Measurements from ENCODE around the gene ZSCAN22. TPM values are rescaled to one million over a fixed set of nuclear protein-coding genes. Genes with fewer than 3 reads are reported as not detected.

Gene ZSCAN22
- total RNA-seq, 4 donors from 2014 or later, result 1.1 to 2.4 (median 1.8) TPM

DNA sequence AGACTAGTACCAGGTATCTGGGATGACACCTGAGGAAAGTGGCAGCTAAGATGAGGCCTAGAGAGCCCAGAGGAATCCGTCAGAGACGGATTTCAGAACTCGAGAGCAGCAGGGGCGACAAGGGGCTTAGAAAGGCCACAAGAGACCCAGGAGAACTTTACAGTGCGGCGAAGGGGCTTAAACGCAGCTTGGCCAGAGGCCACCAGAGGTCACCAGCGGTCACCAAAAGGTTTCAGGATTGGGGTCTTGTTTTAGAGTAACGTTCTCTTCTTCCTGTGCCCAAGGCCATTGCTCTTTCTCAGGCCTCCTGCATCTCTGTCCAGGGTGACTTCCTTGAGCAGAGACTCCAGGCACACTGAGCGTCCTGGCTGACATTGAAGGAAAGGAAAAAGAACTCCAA is 2.2 kb downstream of the ZSCAN22 start:
- Histone ChIP-seq H3K4me3 (no peak overlapping the region), H3K27ac (no peak overlapping the region), H3K36me3 (no peaks in the 10 kb centered on the region), H3K9me3 (no peaks in the 10 kb centered on the region), H3K27me3 (no peaks in the 10 kb centered on the region), H3K4me1 (peaks cover 24 to 29% of the 10 kb centered on the region in 2 donors)
- in situ Hi-C loops (cut with MboI; ENCODE audit: low sequenced_read_pairs in 4 of 4), result no loop called here
- no peak for TF ChIP-seq POLR2A (IDR thresholded peaks at IDR 0.05)
- TF ChIP-seq, protein P1, sequence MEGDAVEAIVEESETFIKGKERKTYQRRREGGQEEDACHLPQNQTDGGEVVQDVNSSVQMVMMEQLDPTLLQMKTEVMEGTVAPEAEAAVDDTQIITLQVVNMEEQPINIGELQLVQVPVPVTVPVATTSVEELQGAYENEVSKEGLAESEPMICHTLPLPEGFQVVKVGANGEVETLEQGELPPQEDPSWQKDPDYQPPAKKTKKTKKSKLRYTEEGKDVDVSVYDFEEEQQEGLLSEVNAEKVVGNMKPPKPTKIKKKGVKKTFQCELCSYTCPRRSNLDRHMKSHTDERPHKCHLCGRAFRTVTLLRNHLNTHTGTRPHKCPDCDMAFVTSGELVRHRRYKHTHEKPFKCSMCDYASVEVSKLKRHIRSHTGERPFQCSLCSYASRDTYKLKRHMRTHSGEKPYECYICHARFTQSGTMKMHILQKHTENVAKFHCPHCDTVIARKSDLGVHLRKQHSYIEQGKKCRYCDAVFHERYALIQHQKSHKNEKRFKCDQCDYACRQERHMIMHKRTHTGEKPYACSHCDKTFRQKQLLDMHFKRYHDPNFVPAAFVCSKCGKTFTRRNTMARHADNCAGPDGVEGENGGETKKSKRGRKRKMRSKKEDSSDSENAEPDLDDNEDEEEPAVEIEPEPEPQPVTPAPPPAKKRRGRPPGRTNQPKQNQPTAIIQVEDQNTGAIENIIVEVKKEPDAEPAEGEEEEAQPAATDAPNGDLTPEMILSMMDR (IDR thresholded peaks at IDR 0.05 in 4 of 5, conservative IDR thresholded peaks at IDR 0.05 in 1 of 5), result no peak
- no peak for DNase-seq
- no peak for ATAC-seq
- intact Hi-C loops (cut with DNase I; ENCODE audit: low total_unique reads), result loop anchor here (5.0 to 10.0 kb wide), 2 partner anchors 324 to 802 kb away; partner anchors contain the start of genes ZNF549 and ZNF606

DNA sequence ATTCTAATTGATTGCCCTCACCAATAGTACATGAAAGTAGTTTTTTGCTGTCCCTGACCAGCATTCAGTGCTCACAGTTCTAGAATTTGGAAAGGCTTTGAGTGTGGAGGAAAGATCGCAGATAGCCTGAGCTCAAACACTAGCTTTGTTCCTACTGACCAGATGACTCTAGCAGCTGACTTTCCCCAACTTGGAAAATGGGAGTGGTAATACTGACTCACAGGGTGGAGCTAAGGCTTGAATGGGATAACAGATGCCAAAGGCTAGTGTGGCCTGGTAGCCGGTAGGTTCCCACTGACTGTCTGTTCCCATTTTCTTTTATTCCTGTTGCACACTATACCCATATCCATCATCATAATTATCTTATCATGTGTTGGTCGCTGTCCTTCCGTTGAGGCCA is 3.7 kb downstream of the ZSCAN22 start:
- in situ Hi-C loops (cut with MboI; ENCODE audit: low sequenced_read_pairs in 4 of 4), result no loop called here

DNA sequence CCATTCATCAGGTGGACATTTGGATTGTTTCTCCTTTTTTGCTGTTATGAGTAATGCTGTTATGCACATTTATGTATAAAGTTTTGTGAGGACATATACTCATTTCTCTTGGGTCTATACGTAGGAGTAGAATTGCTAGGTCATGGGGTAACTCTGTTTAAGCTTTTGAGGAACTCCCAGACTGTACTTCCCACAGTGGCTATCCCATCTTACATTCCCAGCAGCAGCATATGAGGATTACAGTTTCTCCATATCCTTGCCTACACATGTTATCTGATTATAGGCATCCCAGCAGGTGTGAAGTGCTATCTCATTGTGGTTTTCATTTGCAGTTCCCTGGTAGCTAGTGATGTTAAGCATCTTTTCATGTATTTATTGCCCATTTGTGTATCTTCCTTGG is 5.9 kb downstream of the ZSCAN22 start:
- H3K9me3 ChIP-seq, result no peaks in the 10 kb centered on the region
- intact Hi-C loops (cut with DNase I; ENCODE audit: low total_unique reads), result no loop called here
- in situ Hi-C loops (cut with MboI; ENCODE audit: low sequenced_read_pairs in 4 of 4), result no loop called here
- H3K27ac ChIP-seq, result no peak overlapping the region
- ATAC-seq (no peak), DNase-seq (no peak)
- H3K4me1 ChIP-seq, result peaks cover 12 to 13% of the 10 kb centered on the region in 2 donors
- no peak overlapping the region for H3K4me3 ChIP-seq
- H3K27me3 ChIP-seq, result no peaks in the 10 kb centered on the region
- TF ChIP-seq, protein P1 (IDR thresholded peaks at IDR 0.05 in 4 of 5, conservative IDR thresholded peaks at IDR 0.05 in 1 of 5), result no peak
- no peak for TF ChIP-seq POLR2A (IDR thresholded peaks at IDR 0.05)
- peaks cover 0 to 28% of the 10 kb centered on the region in 2 donors for H3K36me3 ChIP-seq

More for the DNA sequence above, 3.7 kb downstream of the ZSCAN22 start:
- H3K4me3 ChIP-seq, result no peak overlapping the region
- no peak for DNase-seq
- H3K9me3 ChIP-seq, result no peaks in the 10 kb centered on the region
- peaks cover 0 to 10% of the 10 kb centered on the region in 2 donors for H3K36me3 ChIP-seq
- ATAC-seq, result no peak
- TF ChIP-seq, protein P1 (IDR thresholded peaks at IDR 0.05 in 4 of 5, conservative IDR thresholded peaks at IDR 0.05 in 1 of 5), result no peak
- no peak for TF ChIP-seq POLR2A (IDR thresholded peaks at IDR 0.05)
- no peak overlapping the region for H3K27ac ChIP-seq
- peaks cover 24 to 27% of the 10 kb centered on the region in 2 donors for H3K4me1 ChIP-seq
- H3K27me3 ChIP-seq, result no peaks in the 10 kb centered on the region
- intact Hi-C loops (cut with DNase I; ENCODE audit: low total_unique reads), result no loop called here

DNA sequence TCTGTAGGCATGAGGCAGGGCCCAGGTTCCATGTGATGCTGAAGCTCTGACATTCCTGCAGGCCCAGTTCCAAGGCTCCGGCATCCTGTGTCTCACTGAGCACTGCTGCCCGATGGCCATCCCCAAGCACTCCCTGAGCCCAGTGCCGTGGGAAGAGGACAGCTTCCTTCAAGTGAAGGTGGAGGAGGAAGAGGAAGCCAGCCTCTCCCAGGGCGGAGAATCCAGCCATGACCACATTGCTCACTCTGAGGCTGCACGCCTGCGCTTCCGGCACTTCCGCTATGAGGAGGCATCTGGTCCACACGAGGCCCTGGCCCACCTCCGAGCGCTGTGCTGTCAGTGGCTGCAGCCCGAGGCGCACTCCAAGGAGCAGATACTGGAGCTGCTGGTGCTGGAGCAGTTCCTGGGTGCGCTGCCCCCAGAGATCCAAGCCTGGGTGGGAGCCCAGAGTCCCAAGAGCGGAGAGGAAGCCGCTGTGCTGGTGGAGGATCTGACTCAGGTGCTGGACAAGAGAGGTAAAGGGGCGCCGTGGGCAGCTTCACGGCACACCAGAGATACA is 8.0 kb downstream of the ZSCAN22 start:
- no peak overlapping the region for H3K27ac ChIP-seq
- in situ Hi-C loops (cut with MboI; ENCODE audit: low sequenced_read_pairs in 4 of 4), result no loop called here
- no peaks in the 10 kb centered on the region for H3K9me3 ChIP-seq
- ATAC-seq (no peak), DNase-seq (no peak)
- no peaks in the 10 kb centered on the region for H3K27me3 ChIP-seq
- TF ChIP-seq, protein P1 (IDR thresholded peaks at IDR 0.05 in 4 of 5, conservative IDR thresholded peaks at IDR 0.05 in 1 of 5), result no peak
- no peak for TF ChIP-seq POLR2A (IDR thresholded peaks at IDR 0.05)
- H3K4me3 ChIP-seq, result no peak overlapping the region
- intact Hi-C loops (cut with DNase I; ENCODE audit: low total_unique reads), result no loop called here
- H3K4me1 ChIP-seq, result no peaks in the 10 kb centered on the region
- peaks cover 0 to 49% of the 10 kb centered on the region in 2 donors for H3K36me3 ChIP-seq

DNA sequence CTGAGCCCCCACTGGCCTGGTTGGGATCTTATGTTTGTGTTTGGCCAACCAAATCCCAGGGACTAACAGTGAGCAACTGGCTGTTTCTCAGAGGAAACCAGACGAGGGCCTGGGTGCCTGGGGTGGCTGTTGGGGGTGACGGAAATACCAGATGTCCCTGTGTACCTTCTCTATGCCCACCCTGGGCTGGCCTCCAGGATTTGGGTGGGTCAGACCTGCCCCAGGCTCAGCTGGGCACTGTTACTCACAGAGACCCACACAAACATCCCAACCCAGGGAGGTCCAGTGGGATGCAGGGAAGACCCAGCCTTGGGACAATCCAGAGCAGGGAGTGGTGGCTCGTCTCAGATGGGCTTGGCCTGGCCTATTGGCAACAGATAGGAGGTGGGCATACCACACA is 8.8 kb downstream of the ZSCAN22 start:
- in situ Hi-C loops (cut with MboI; ENCODE audit: low sequenced_read_pairs in 4 of 4), result no loop called here
- Histone ChIP-seq H3K4me3 (no peak overlapping the region), H3K9me3 (no peaks in the 10 kb centered on the region), H3K27ac (no peak overlapping the region), H3K27me3 (no peaks in the 10 kb centered on the region), H3K36me3 (peaks cover 0 to 53% of the 10 kb centered on the region in 2 donors), H3K4me1 (no peaks in the 10 kb centered on the region)
- TF ChIP-seq POLR2A (IDR thresholded peaks at IDR 0.05), result no peak
- TF ChIP-seq, protein P1 (IDR thresholded peaks at IDR 0.05 in 4 of 5, conservative IDR thresholded peaks at IDR 0.05 in 1 of 5), result no peak
- no peak for ATAC-seq
- DNase-seq, result no peak
- intact Hi-C loops (cut with DNase I; ENCODE audit: low total_unique reads), result no loop called here
